DOHH2 (cell line): ENCODE data around the gene LRMDA.

Source experiments
- H3F3A ChIP-seq: fragments of 200-600 bp; sonication (generic), shearing (Covaris generic); 2 replicates; pipeline ENCODE4 v1.6.0; 2016; ENCODE audit warnings: antibody characterized with exemption, mild to moderate bottlenecking; ENCODE audit not compliant: control insufficient read depth, insufficient read depth
- H3K27ac ChIP-seq: fragments of 200-600 bp; sonication (generic); 2 replicates; pipeline ENCODE4 v1.5.1; 2014; ENCODE audit warnings: low read depth, mild to moderate bottlenecking, low read length, moderate library complexity
- H3K27me3 ChIP-seq: fragments of 200-600 bp; sonication (generic); 2 replicates; pipeline ENCODE4 v1.6.1; 2014; ENCODE audit warnings: mild to moderate bottlenecking, low read length, mixed read lengths; ENCODE audit not compliant: control insufficient read depth
- H3K36me3 ChIP-seq: fragments of 200-600 bp; sonication (generic); 2 replicates; pipeline ENCODE4 v1.6.1; 2014; ENCODE audit warnings: mild to moderate bottlenecking, low read length, moderate library complexity, mixed read lengths; ENCODE audit not compliant: control insufficient read depth
- H3K4me1 ChIP-seq: fragments of 200-600 bp; sonication (generic); 2 replicates; pipeline ENCODE4 v1.6.1; 2014; ENCODE audit warnings: mild to moderate bottlenecking, low read length, mixed read lengths; ENCODE audit not compliant: control insufficient read depth
- H3K4me2 ChIP-seq: fragments of 200-600 bp; sonication (generic); 2 replicates; pipeline ENCODE4 v1.6.0; 2014; ENCODE audit warnings: mild to moderate bottlenecking, low read length, moderate library complexity
- H3K4me3 ChIP-seq: fragments of 200-600 bp; sonication (generic); 2 replicates; pipeline ENCODE4 v1.5.1; 2014; ENCODE audit warnings: mild to moderate bottlenecking, low read length, mixed read lengths
- H3K79me2 ChIP-seq: fragments of 200-600 bp; sonication (generic); 2 replicates; pipeline ENCODE4 v1.6.1; 2014; ENCODE audit warnings: mild to moderate bottlenecking, low read length, mixed read lengths; ENCODE audit not compliant: control insufficient read depth
- H3K9me2 ChIP-seq: fragments of 200-600 bp; sonication (generic); replicated peaks from 2 replicates; pipeline ENCODE4 v1.6.1; 2014; ENCODE audit warnings: mild to moderate bottlenecking, low read length, mixed read lengths; ENCODE audit not compliant: control insufficient read depth
- H3K9me3 ChIP-seq: fragments of 200-600 bp; sonication (generic); 2 replicates; pipeline ENCODE4 v1.6.1; 2014; ENCODE audit warnings: antibody characterized with exemption, low read length, mixed read lengths; ENCODE audit not compliant: control insufficient read depth, insufficient read depth
- H4K20me1 ChIP-seq: fragments of 200-600 bp; sonication (generic); 2 replicates; pipeline ENCODE4 v1.6.0; 2014; ENCODE audit warnings: low read depth, mild to moderate bottlenecking, antibody characterized with exemption, low read length, moderate library complexity; ENCODE audit not compliant: control insufficient read depth, insufficient read depth
- EZH2phosphoT487 ChIP-seq: fragments of 200-600 bp; sonication (generic); IDR thresholded peaks from 2 replicates; pipeline ENCODE4 v1.6.1; 2017; ENCODE audit warnings: borderline replicate concordance, mild to moderate bottlenecking, antibody characterized with exemption, low read length, moderate library complexity, mixed read lengths
- TF ChIP-seq, protein P1 (sequence below): fragments of 200-600 bp; sonication (generic); IDR thresholded peaks from one replicate; pipeline ENCODE4 v1.5.1; 2014; ENCODE audit warnings: antibody characterized with exemption, mild to moderate bottlenecking, low read depth, low read length; ENCODE audit not compliant: poor library complexity, severe bottlenecking

The LRMDA gene

DNA sequence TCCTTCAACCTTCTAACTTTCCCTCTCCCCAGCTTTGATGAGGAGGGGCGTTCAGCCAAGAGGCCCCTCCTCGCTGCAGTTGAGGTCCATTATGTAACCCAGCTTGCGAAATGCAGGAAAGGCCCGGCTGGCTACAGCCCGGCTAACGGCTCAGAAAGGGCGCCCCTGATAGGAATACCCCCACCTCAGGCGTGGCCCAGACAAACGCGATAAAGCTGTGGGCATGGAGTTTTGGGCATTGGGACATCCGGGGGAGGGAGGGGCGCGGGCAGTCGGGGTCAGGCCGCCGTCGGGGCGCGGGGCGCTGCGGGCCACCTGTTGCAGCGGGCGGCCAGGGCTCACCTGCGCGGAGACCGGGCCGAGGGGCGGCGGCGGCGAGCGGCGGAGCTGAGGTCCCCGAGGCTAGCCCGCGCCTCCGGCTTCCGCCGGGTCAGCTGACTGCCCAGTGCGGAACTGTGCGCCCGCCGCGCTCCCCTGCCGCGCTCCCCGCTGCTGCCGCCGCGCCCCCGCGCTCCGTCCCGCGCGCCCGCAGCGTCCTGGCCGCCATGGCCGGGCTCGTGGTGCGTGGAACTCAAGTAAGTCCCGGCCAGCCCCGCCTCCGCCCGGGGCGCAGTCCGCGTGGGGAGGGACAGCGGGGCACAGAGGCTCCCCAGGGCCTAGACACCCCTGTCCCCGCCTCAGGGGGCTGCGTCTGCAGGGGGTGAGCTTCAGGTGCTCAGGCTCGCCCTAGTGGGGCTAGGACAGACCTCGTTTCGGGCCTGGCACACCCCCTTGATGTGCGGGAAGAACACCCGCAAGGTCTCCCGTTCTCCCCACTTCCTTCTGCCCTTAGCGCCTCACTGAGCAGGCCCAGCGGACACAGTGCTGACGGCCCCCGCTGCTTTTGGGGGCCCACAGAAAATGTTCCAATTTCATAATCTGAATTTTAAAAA, at the start of gene LRMDA:
Gene LRMDA, plus strand, starts transcription at position 445 of the 932 bp plus-strand sequence.
- Histone ChIP-seq H3K27ac (no peak within 1 kb of the TSS), H3F3A (no peaks in the 10 kb centered on the region), H4K20me1 (no peaks in the 10 kb centered on the region), H3K4me3 (no peak within 1 kb of the TSS), H3K79me2 (no peaks in the 10 kb centered on the region), H3K4me1 (no peaks in the 10 kb centered on the region), H3K27me3 (0 out of 2 replicates have a peak, but pooled peaks cover 3% of the 10 kb centered on the region), H3K9me3 (no peaks in the 10 kb centered on the region), H3K4me2 (no peak within 1 kb of the TSS), H3K36me3 (no peaks in the 10 kb centered on the region), H3K9me2 (no peaks in the 10 kb centered on the region)
- TF ChIP-seq, protein P1, sequence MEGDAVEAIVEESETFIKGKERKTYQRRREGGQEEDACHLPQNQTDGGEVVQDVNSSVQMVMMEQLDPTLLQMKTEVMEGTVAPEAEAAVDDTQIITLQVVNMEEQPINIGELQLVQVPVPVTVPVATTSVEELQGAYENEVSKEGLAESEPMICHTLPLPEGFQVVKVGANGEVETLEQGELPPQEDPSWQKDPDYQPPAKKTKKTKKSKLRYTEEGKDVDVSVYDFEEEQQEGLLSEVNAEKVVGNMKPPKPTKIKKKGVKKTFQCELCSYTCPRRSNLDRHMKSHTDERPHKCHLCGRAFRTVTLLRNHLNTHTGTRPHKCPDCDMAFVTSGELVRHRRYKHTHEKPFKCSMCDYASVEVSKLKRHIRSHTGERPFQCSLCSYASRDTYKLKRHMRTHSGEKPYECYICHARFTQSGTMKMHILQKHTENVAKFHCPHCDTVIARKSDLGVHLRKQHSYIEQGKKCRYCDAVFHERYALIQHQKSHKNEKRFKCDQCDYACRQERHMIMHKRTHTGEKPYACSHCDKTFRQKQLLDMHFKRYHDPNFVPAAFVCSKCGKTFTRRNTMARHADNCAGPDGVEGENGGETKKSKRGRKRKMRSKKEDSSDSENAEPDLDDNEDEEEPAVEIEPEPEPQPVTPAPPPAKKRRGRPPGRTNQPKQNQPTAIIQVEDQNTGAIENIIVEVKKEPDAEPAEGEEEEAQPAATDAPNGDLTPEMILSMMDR, result no peak
- no peak for TF ChIP-seq EZH2phosphoT487

DNA sequence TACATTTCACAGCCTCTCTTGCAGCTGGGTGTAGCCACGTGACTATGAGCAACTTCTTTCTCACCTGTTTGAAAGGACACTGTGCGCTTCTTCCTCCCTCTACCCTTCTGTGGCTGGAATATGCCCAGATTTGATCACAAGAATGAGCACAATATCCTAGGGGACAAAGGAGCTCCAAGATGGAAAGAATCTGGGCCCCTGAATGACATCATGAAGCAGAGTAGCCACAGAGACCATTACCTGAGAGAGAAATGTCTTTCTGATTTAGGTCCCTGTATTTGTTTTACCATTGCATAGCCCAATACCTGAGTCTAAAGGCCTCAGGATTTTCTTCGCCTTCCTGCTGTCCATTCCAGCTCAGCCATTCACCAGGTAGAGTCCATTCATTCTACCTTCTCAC, 45.3 kb upstream of the LRMDA start:
- H3K27me3 ChIP-seq, result no peaks in the 10 kb centered on the region
- no peaks in the 10 kb centered on the region for H3K9me3 ChIP-seq
- no peaks in the 10 kb centered on the region for H3F3A ChIP-seq
- H3K27ac ChIP-seq, result no peak overlapping the region
- H3K36me3 ChIP-seq, result no peaks in the 10 kb centered on the region
- no peak overlapping the region for H3K4me2 ChIP-seq
- TF ChIP-seq, protein P1, result no peak
- no peak for TF ChIP-seq EZH2phosphoT487
- no peaks in the 10 kb centered on the region for H3K79me2 ChIP-seq
- H4K20me1 ChIP-seq, result no peaks in the 10 kb centered on the region
- H3K4me1 ChIP-seq, result no peaks in the 10 kb centered on the region
- H3K9me2 ChIP-seq, result no peaks in the 10 kb centered on the region
- H3K4me3 ChIP-seq, result no peak overlapping the region

DNA sequence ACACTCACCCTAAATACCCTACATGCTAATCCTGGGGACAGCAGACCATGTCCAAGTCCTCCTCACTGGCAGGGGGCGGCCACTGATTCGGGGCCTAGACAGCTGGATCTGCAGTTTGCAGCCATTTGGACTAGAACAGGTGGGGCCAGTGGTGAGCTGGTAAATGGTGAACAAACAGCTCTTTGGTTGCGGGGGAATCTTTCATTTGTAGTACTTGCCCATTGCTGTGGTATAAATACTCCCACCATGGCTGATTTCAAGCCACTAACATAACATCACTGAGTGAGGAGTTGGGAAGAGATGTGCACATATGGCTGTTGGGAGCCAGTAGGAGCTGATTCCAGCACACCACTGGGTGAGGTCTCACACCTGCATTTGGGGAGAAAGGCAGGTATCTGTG, 43.3 kb upstream of the LRMDA start:
- Histone ChIP-seq H3K9me2 (no peaks in the 10 kb centered on the region), H3F3A (no peaks in the 10 kb centered on the region), H3K4me3 (no peak overlapping the region), H4K20me1 (no peaks in the 10 kb centered on the region), H3K36me3 (no peaks in the 10 kb centered on the region), H3K4me1 (no peaks in the 10 kb centered on the region), H3K27ac (no peak overlapping the region), H3K4me2 (no peak overlapping the region), H3K9me3 (no peaks in the 10 kb centered on the region), H3K27me3 (no peaks in the 10 kb centered on the region), H3K79me2 (no peaks in the 10 kb centered on the region)
- TF ChIP-seq, protein P1, result no peak
- no peak for TF ChIP-seq EZH2phosphoT487
